ENCODE results near the gene GATA3. TPM values are rescaled to one million over a fixed set of nuclear protein-coding genes. Genes with fewer than 3 reads are reported as not detected.

GATA3 gene
- total RNA-seq, 2 donors from 2014 or later, result 10.4 to 19.9 TPM

GRCh38 chr10:8102708-8103401 lies 48.4 kb downstream of the GATA3 start:
- DNase-seq (ENCODE audit: low spot score), result no peak
- TF ChIP-seq CTCF (IDR thresholded peaks at IDR 0.05) (no peak), POLR2A (IDR thresholded peaks at IDR 0.05) (no peak), POLR2AphosphoS5 (IDR thresholded peaks at IDR 0.05) (no peak)
- 55% methylated on average over 12 of the region's 13 CpGs for WGBS
- Histone ChIP-seq H3K36me3 (no peaks in the 10 kb centered on the region), H3K9me3 (no peaks in the 10 kb centered on the region), H3K4me3 (no peak overlapping the region), H3K4me1 (replicated peaks) (no peaks in the 10 kb centered on the region), H3K27ac (no peak overlapping the region), H3K27me3 (replicated peaks; ENCODE audit: insufficient read depth) (no peaks in the 10 kb centered on the region)
- intact Hi-C loops (cut with DNase I), result no loop called here

- H3K36me3 ChIP-seq, result no peaks in the 10 kb centered on the region
- no peaks in the 10 kb centered on the region for H3K4me1 ChIP-seq (replicated peaks)
- H3K9me3 ChIP-seq, result no peaks in the 10 kb centered on the region
- no peak for DNase-seq (ENCODE audit: low spot score)
- H3K27ac ChIP-seq, result no peak overlapping the region
- TF ChIP-seq POLR2A (IDR thresholded peaks at IDR 0.05) (no peak), POLR2AphosphoS5 (IDR thresholded peaks at IDR 0.05) (no peak), CTCF (IDR thresholded peaks at IDR 0.05) (no peak)
- 62% methylated on average over 8 of the region's 8 CpGs for whole genome bisulfite sequencing
- intact Hi-C loops (cut with DNase I), result no loop called here
- H3K27me3 ChIP-seq (replicated peaks; ENCODE audit: insufficient read depth), result no peaks in the 10 kb centered on the region
- H3K4me3 ChIP-seq, result no peak overlapping the region
Measured at GRCh38 chr10:8103543-8103942, 49.1 kb downstream of the GATA3 start.

GRCh38 chr10:8104005-8104404 lies 49.5 kb downstream of the GATA3 start:
- Histone ChIP-seq H3K4me3 (no peak overlapping the region), H3K4me1 (replicated peaks) (no peaks in the 10 kb centered on the region), H3K9me3 (no peaks in the 10 kb centered on the region), H3K36me3 (no peaks in the 10 kb centered on the region), H3K27me3 (replicated peaks; ENCODE audit: insufficient read depth) (no peaks in the 10 kb centered on the region), H3K27ac (no peak overlapping the region)
- intact Hi-C loops (cut with DNase I), result no loop called here
- WGBS, result 91% methylated on average over 3 of the region's 3 CpGs
- TF ChIP-seq POLR2AphosphoS5 (IDR thresholded peaks at IDR 0.05), result no peak
- TF ChIP-seq CTCF (IDR thresholded peaks at IDR 0.05), result no peak
- TF ChIP-seq POLR2A (IDR thresholded peaks at IDR 0.05), result no peak
- no peak for DNase-seq (ENCODE audit: low spot score)

- Histone ChIP-seq H3K4me3 (no peak overlapping the region), H3K27me3 (replicated peaks; ENCODE audit: insufficient read depth) (no peaks in the 10 kb centered on the region), H3K9me3 (no peaks in the 10 kb centered on the region), H3K4me1 (replicated peaks) (no peaks in the 10 kb centered on the region), H3K36me3 (no peaks in the 10 kb centered on the region), H3K27ac (no peak overlapping the region)
- no peak for DNase-seq (ENCODE audit: low spot score)
- WGBS, result 67% methylated on average over 7 of the region's 7 CpGs
- TF ChIP-seq POLR2A (IDR thresholded peaks at IDR 0.05) (no peak), CTCF (IDR thresholded peaks at IDR 0.05) (no peak), POLR2AphosphoS5 (IDR thresholded peaks at IDR 0.05) (no peak)
- intact Hi-C loops (cut with DNase I), result no loop called here
Measured at GRCh38 chr10:8104721-8105120, 50.2 kb downstream of the GATA3 start.

GRCh38 chr10:8105932-8106331 lies 51.4 kb downstream of the GATA3 start:
- H3K36me3 ChIP-seq, result no peaks in the 10 kb centered on the region
- H3K4me3 ChIP-seq, result no peak overlapping the region
- no peaks in the 10 kb centered on the region for H3K9me3 ChIP-seq
- no peak overlapping the region for H3K27ac ChIP-seq
- intact Hi-C loops (cut with DNase I), result no loop called here
- TF ChIP-seq CTCF (IDR thresholded peaks at IDR 0.05), result no peak
- 97% methylated on average over 2 of the region's 2 CpGs for WGBS
- no peaks in the 10 kb centered on the region for H3K4me1 ChIP-seq (replicated peaks)
- no peak for DNase-seq (ENCODE audit: low spot score)
- no peaks in the 10 kb centered on the region for H3K27me3 ChIP-seq (replicated peaks; ENCODE audit: insufficient read depth)

Measured in prostate gland (tissue), 2 donors.